HCEC 1CT (cell line): ENCODE measurements around the gene MAST3.

Source experiments
- DNase-seq: peaks from one replicate; pipeline ENCODE4 v3.0.0-alpha.2; 2017

MAST3 gene

DNA sequence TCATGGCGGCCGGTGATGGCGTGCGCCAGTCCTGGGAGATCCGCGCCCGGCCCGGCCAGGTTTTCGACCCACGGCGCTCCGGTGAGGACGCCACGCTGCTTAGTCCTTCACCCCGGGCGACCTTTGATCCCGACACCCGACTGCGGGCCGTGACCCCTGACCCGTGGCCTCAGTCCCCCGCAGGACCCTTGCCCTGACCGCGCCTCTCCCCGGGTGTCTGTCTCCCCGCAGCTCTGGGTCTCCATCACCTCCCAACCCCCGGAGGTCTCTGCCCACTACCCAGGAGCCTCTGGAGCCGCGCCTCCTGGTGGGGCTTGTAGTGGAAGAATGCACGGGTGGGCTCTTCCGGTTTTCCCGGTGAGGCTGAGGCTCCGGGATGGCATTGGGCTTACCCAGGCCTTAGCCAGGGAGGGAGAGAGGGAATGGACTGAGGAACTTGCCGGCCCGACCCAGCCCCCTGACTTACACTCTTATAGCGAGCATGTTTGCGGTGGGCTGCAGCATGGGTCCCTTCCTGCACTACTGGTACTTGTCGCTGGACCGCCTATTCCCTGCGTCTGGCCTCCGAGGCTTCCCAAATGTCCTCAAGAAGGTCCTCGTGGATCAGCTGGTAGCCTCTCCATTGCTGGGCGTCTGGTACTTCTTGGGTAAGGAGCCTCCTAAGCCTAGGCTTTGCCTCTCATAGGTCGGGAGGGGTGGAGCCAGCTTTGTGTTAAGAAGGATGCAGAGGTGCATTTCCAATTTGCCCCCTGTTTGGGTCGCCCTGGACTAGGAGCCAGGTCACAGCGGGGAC is 96.0 kb downstream of the MAST3 start:
- no peak for DNase-seq

DNA sequence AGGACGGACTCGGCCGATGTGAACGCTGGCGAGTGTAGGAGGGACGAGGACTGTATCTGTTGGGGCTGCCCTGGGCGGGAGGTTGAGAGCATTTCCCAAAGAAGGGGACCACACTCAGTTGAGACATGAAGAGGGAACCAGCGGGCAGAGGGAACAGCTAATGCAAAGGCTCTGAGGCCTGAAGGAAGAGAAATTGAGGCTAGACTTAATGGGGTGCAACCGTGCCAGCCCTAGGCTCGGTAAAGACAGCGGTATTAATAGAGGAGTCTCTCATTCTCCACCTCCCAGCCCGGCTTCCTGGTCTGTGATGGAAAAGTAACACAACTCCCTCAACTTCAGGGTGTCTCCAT is 96.6 kb downstream of the MAST3 start:
- DNase-seq, result no peak

DNA sequence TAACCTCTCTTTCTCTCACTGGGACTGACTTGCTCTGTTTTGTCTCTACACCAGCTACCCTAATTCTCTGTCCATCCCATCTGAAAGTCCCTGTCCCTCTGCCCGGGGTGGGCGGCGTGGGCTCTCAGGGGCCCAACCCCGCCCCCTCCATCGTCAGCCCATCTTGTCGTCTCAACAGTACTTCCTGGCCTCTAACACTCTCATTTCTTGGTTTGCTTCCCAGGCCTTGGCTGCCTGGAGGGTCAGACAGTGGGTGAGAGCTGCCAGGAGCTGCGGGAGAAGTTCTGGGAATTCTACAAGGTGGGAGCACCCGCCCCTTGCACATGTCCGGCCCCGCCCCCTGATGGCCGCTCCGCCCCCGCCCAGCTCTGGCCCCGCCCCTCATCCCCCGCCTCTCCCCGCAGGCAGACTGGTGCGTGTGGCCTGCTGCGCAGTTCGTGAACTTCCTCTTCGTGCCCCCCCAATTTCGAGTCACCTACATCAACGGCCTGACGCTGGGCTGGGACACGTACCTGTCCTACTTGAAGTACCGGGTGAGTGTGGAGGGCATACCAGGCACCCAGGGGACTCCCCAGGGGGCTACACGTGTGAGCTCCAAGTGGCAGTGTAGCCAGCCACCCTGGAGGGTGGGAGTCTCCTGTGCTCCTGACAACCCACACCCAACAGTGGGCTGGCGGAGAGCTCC is 97.1 kb downstream of the MAST3 start:
- no peak for DNase-seq

DNA sequence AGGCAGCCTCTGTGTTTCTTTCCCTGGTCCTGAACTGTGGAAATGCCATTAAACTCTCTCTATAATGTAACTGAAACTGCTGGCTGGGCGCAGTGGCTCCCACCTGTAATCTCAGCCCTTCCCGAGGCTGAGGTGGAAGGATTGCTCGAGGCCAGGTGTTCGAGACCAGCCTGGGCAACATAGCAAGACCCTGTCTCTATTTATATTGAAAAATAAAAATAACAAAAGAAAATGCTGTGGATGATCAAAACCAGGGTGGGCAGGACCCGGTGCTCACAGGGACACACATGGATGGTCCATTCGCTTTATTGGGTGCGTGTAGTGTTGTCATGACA is 98.9 kb downstream of the MAST3 start:
- no peak for DNase-seq

GRCh38 chr19:18197306-18197705 is 99.7 kb downstream of the MAST3 start:
- no peak for DNase-seq

- no peak for DNase-seq
Measured at GRCh38 chr19:18197941-18198340, 100.4 kb downstream of the MAST3 start.

DNA sequence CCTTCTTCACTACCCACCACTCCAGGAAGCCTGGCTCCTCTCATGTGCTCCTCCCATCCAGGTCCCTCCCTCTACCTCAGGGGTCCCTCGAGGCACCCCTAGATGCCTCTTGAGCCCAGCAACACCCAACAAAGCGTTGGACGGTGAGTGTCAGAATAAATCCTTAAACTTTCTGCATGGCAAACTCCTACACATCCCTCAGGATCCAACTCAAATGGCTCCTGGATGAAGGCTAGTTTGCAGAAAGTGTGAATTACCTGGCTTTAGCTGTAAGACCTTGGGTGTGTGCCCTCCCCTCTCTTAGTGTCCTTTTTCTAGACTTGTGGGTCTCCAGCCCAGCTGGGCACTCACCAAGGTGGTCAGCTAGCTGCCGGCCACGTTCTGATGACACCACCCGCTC is 100.8 kb downstream of the MAST3 start:
- DNase-seq, result no peak
